ENCODE data around the gene WSB2. TPM values are rescaled to one million over a fixed set of nuclear protein-coding genes. Genes with fewer than 3 reads are reported as not detected.

The WSB2 gene
- total and polyA plus RNA-seq, 9 of the 15 experiments (the other 6 are each of a cell fraction or from before 2014, with no cell fraction given): 31.4 to 77.6 (median 52.6) TPM

- peak; percentile 44; the same call in 1 of the 2 replicates for TF ChIP-seq MAFG (tag; conservative IDR thresholded peaks at IDR 0.05)
- no peak for TF ChIP-seq ZNF311 (CRISPR knock-in tag; IDR thresholded peaks at IDR 0.05)
- TF ChIP-seq TAF7 (tag; IDR thresholded peaks at IDR 0.05): no peak
- peak; percentile 71 for TF ChIP-seq MEIS2 (IDR thresholded peaks at IDR 0.05; ENCODE audit: partially characterized antibody)
- no peak for TF ChIP-seq PYGO2 (tag; IDR thresholded peaks at IDR 0.05)
- TF ChIP-seq KDM5B (IDR thresholded peaks at IDR 0.05; ENCODE audit: insufficient replicate concordance, low read depth, low read length): no peak
- 0 out of 4 replicates have a peak, but pooled peaks of 1 of the 2 experiments have one; percentile 42 for TF ChIP-seq SRF (CRISPR knock-in tag; IDR thresholded peaks at IDR 0.05)
- no peak for TF ChIP-seq LARP7 (IDR thresholded peaks at IDR 0.05)
- TF ChIP-seq PBX2 (CRISPR knock-in tag; IDR thresholded peaks at IDR 0.05; ENCODE audit: low read depth): no peak
- TF ChIP-seq PBX2 (tag; conservative IDR thresholded peaks at IDR 0.05; ENCODE audit: low read depth): peak; percentile 53; the same call in 1 of the 2 replicates
- TF ChIP-seq KHSRP (IDR thresholded peaks at IDR 0.05): no peak
- peak; percentile 76; the same call in 1 of the 2 replicates for TF ChIP-seq ATF3 (IDR thresholded peaks at IDR 0.05)
- no peak for TF ChIP-seq ATF3 (CRISPR knock-in tag; conservative IDR thresholded peaks at IDR 0.05)
- no peak for TF ChIP-seq SIN3A (IDR thresholded peaks at IDR 0.05; ENCODE audit: borderline replicate concordance in 2 of 2, control insufficient read depth in 1 of 2, low read depth in 2 of 2, low read length in 2 of 2)
- TF ChIP-seq BDP1 (IDR thresholded peaks at IDR 0.05; ENCODE audit: insufficient read depth, insufficient read length): no peak
- TF ChIP-seq SIX5 (IDR thresholded peaks at IDR 0.05; ENCODE audit: borderline replicate concordance in 1 of 2, insufficient read depth in 1 of 2, low read depth in 1 of 2, low read length in 2 of 2): no peak
- no peak for TF ChIP-seq IFI16 (CRISPR knock-in tag; IDR thresholded peaks at IDR 0.05)
- TF ChIP-seq ZNF668 (CRISPR knock-in tag; IDR thresholded peaks at IDR 0.05): no peak
- no peak for TF ChIP-seq SP2 (IDR thresholded peaks at IDR 0.05; ENCODE audit: extremely low read depth, low read depth, low read length, poor library complexity, severe bottlenecking)
- TF ChIP-seq CC2D1A (IDR thresholded peaks at IDR 0.05): no peak
- no peak for TF ChIP-seq PCBP1 (IDR thresholded peaks at IDR 0.05; ENCODE audit: low read depth, low read length, poor library complexity, severe bottlenecking)
- TF ChIP-seq GTF2B (IDR thresholded peaks at IDR 0.05; ENCODE audit: extremely low read depth, insufficient read length): no peak
- TF ChIP-seq ZKSCAN8 (CRISPR knock-in tag; IDR thresholded peaks at IDR 0.05): no peak
- no peak for TF ChIP-seq ZBTB12 (CRISPR knock-in tag; IDR thresholded peaks at IDR 0.05)
- no peak for TF ChIP-seq TRIM28 (IDR thresholded peaks at IDR 0.05)
- TF ChIP-seq ZNF780A (CRISPR knock-in tag; IDR thresholded peaks at IDR 0.05): no peak
Observed at GRCh38 chr12:118070650-118071049, 9.7 kb upstream of the WSB2 start (continued).

Data from K562 (cell line).